H1 (cell line): ENCODE data around the gene RAD51D. TPM values are rescaled to one million over a fixed set of nuclear protein-coding genes. Genes with fewer than 3 reads are reported as not detected.

Source experiments
- CTCF ChIA-PET: fragments of 300-600 bp; sonication (Branson Sonifier 250); formaldehyde crosslinking; loops from one replicate; lab custom pipeline; 2021; ENCODE audit not compliant: partially characterized antibody; lab: Charles Lee
- POLR2A ChIA-PET: fragments of 300-600 bp; sonication (Branson Sonifier 250); formaldehyde crosslinking; loops from one replicate; lab custom pipeline; 2021; ENCODE audit warnings: inconsistent platforms; ENCODE audit not compliant: partially characterized antibody; lab: Charles Lee
- DNase-seq, 2 experiments: peaks; one replicate each; pipeline versions ENCODE4 v3.0.0 to v3.0.0-alpha.2; 2010 to 2022; ENCODE audit warnings: low spot score in 2 of 2, low read depth in 1 of 2, mixed read lengths in 1 of 2
- FAIRE-seq: peaks from 2 replicates; lab custom pipeline; 2011; peaks lifted over from hg19 to GRCh38; lab: Jason Lieb, UNC
- H2AFZ ChIP-seq: 2 replicates; pipeline ENCODE4 v1.8.1; 2012; ENCODE audit warnings: low read length, inconsistent platforms
- H2AK5ac ChIP-seq: 2 replicates; pipeline ENCODE4 v1.6.1; 2013; ENCODE audit warnings: low read depth, low read length
- H2BK120ac ChIP-seq: replicated peaks from 2 replicates; pipeline ENCODE3; 2013; ENCODE audit warnings: low read depth, low read length, inconsistent platforms
- H2BK12ac ChIP-seq: 2 replicates; pipeline ENCODE4 v1.6.1; 2013; ENCODE audit warnings: low read depth, low read length
- H2BK15ac ChIP-seq: 2 replicates; pipeline ENCODE4 v1.6.1; 2013; ENCODE audit warnings: low read length
- H2BK20ac ChIP-seq: 2 replicates; pipeline ENCODE4 v1.6.1; 2013; ENCODE audit warnings: low read length
- H2BK5ac ChIP-seq: 2 replicates; pipeline ENCODE4 v1.6.1; 2013; ENCODE audit warnings: low read depth, low read length
- H3K14ac ChIP-seq: 2 replicates; pipeline ENCODE4 v1.6.1; 2013; ENCODE audit warnings: inconsistent platforms; ENCODE audit not compliant: insufficient read length
- H3K18ac ChIP-seq: 2 replicates; pipeline ENCODE4 v1.6.1; 2013; ENCODE audit warnings: low read length; ENCODE audit errors: extremely low read depth
- H3K23ac ChIP-seq: 2 replicates; pipeline ENCODE4 v1.6.1; 2013; ENCODE audit warnings: inconsistent platforms; ENCODE audit not compliant: insufficient read length
- H3K23me2 ChIP-seq: 2 replicates; pipeline ENCODE4 v1.6.1; 2013; ENCODE audit warnings: low read depth, low read length
- H3K27ac ChIP-seq: 2 replicates; pipeline ENCODE4 v1.6.1; 2011; ENCODE audit warnings: low read depth, low read length, inconsistent platforms
- H3K27me3 ChIP-seq, 4 experiments: replicated peaks in 1 of 4; 1 replicate in 1 of 4; 2 replicates in 3 of 4; pipeline versions ENCODE4 v1.6.1 to v1.8.1; 2011 to 2013; ENCODE audit warnings: low read length in 3 of 4, mild to moderate bottlenecking in 3 of 4, inconsistent platforms in 2 of 4, mixed read lengths in 2 of 4, moderate library complexity in 1 of 4; ENCODE audit not compliant: control insufficient read depth in 3 of 4, insufficient read depth in 3 of 4; ENCODE audit errors: extremely low read depth in 1 of 4
- H3K36me3 ChIP-seq, 4 experiments: 2 replicates each; pipeline versions ENCODE4 v1.6.1 to v1.8.1; 2011 to 2013; ENCODE audit warnings: mild to moderate bottlenecking in 4 of 4, low read length in 3 of 4, moderate library complexity in 2 of 4, control low read depth in 1 of 4, inconsistent platforms in 1 of 4; ENCODE audit not compliant: insufficient read depth in 4 of 4, control insufficient read depth in 2 of 4
- H3K4ac ChIP-seq: replicated peaks from 2 replicates; pipeline ENCODE3; 2013; ENCODE audit warnings: low read length, low read depth, mixed read lengths, inconsistent platforms; ENCODE audit not compliant: insufficient read length
- H3K4me1 ChIP-seq, 4 experiments: replicated peaks in 1 of 4; 1 replicate in 1 of 4; 2 replicates in 3 of 4; pipeline versions ENCODE4 v1.6.1 to v1.8.1; 2011 to 2013; ENCODE audit warnings: low read length in 3 of 4, inconsistent platforms in 2 of 4, mixed read lengths in 1 of 4; ENCODE audit not compliant: insufficient read depth in 4 of 4, control insufficient read depth in 3 of 4
- H3K4me2 ChIP-seq, 2 experiments: 2 replicates each; pipeline versions ENCODE4 v1.6.1 to v1.8.1; 2011 to 2013; ENCODE audit warnings: low read depth in 2 of 2, low read length in 2 of 2, control low read depth in 1 of 2, inconsistent platforms in 1 of 2, mild to moderate bottlenecking in 1 of 2; ENCODE audit not compliant: insufficient read depth in 1 of 2
- H3K4me3 ChIP-seq, 4 experiments: fragments of 200-600, 300-600 bp in 1 of 4; sonication (generic), shearing (Covaris generic), sonication (Bioruptor Twin) in 1 of 4; 2 replicates each; pipeline versions ENCODE4 v1.5.1 to v1.8.1; 2011 to 2016; ENCODE audit warnings: low read length in 4 of 4, low read depth in 3 of 4, control low read depth in 2 of 4, inconsistent platforms in 2 of 4, mild to moderate bottlenecking in 2 of 4, mixed read lengths in 1 of 4, moderate library complexity in 1 of 4; ENCODE audit not compliant: insufficient read depth in 2 of 4; ENCODE audit errors: extremely low read depth in 1 of 4
- H3K56ac ChIP-seq: replicated peaks from 2 replicates; pipeline ENCODE3; 2013; ENCODE audit warnings: low read depth, mild to moderate bottlenecking, mixed read lengths, low read length, inconsistent platforms; ENCODE audit not compliant: insufficient read length
- H3K79me1 ChIP-seq: 2 replicates; pipeline ENCODE4 v1.6.1; 2013; ENCODE audit warnings: low read depth, low read length, control low read depth
- H3K79me2 ChIP-seq, 2 experiments: 2 replicates each; pipeline versions ENCODE4 v1.6.1 to v1.8.1; 2012 to 2013; ENCODE audit warnings: low read length in 2 of 2, mild to moderate bottlenecking in 2 of 2, inconsistent platforms in 1 of 2; ENCODE audit not compliant: insufficient read depth in 2 of 2, control insufficient read depth in 1 of 2
- H3K9ac ChIP-seq, 4 experiments: replicated peaks in 1 of 4; 1 replicate in 1 of 4; 2 replicates in 3 of 4; pipeline versions ENCODE4 v1.6.1 to v1.8.1; 2011 to 2013; ENCODE audit warnings: low read depth in 3 of 4, low read length in 3 of 4, control low read depth in 2 of 4, mild to moderate bottlenecking in 2 of 4, moderate library complexity in 2 of 4, inconsistent platforms in 1 of 4; ENCODE audit errors: extremely low read depth in 1 of 4
- H3K9me3 ChIP-seq, 2 experiments: 2 replicates each; pipeline versions ENCODE4 v1.6.1 to v1.8.1; 2012 to 2013; ENCODE audit warnings: mild to moderate bottlenecking in 2 of 2, moderate library complexity in 2 of 2, control low read depth in 1 of 2, inconsistent platforms in 1 of 2, low read depth in 1 of 2, low read length in 1 of 2, mixed read lengths in 1 of 2; ENCODE audit not compliant: insufficient read depth in 2 of 2
- H4K20me1 ChIP-seq, 2 experiments: replicated peaks in 1 of 2; 2 replicates each; pipeline versions ENCODE3 to v1.8.1; 2011 to 2013; ENCODE audit warnings: inconsistent platforms in 2 of 2, low read length in 2 of 2, mild to moderate bottlenecking in 1 of 2; ENCODE audit not compliant: insufficient read depth in 2 of 2, control insufficient read depth in 1 of 2
- H4K5ac ChIP-seq: 2 replicates; pipeline ENCODE4 v1.6.1; 2013; ENCODE audit warnings: low read length, low read depth, mixed read lengths, inconsistent platforms; ENCODE audit not compliant: insufficient read length
- H4K8ac ChIP-seq: 2 replicates; pipeline ENCODE4 v1.8.0; 2013; ENCODE audit warnings: mild to moderate bottlenecking, moderate library complexity, low read length, inconsistent platforms; ENCODE audit not compliant: insufficient read depth; ENCODE audit errors: extremely low read depth
- H4K91ac ChIP-seq: replicated peaks from 2 replicates; pipeline ENCODE3; 2013; ENCODE audit warnings: low read length, mixed read lengths, inconsistent platforms; ENCODE audit not compliant: insufficient read length
- CTCF ChIP-seq, 3 experiments: IDR thresholded peaks; 1 replicate in 2 of 3; 2 replicates in 1 of 3; pipeline versions ENCODE4 v1.5.1 to v1.6.1; 2011; ENCODE audit warnings: low read length in 3 of 3, mild to moderate bottlenecking in 3 of 3, inconsistent platforms in 2 of 3, low read depth in 1 of 3, moderate library complexity in 1 of 3; ENCODE audit not compliant: insufficient read depth in 1 of 3; ENCODE audit errors: control extremely low read depth in 1 of 3
- HDAC6 ChIP-seq: IDR thresholded peaks from one replicate; pipeline ENCODE4 v1.7.1; 2012; ENCODE audit warnings: low read depth, mild to moderate bottlenecking, inconsistent platforms, low read length, moderate library complexity
- RAD21 ChIP-seq, 2 experiments: IDR thresholded peaks in 1 of 2; conservative IDR thresholded peaks in 1 of 2; 2 replicates each; pipeline ENCODE4 v1.6.1; 2011; ENCODE audit warnings: low read depth in 2 of 2, low read length in 2 of 2, improper control_type of control experiment in 1 of 2, inconsistent platforms in 1 of 2, mild to moderate bottlenecking in 1 of 2, moderate library complexity in 1 of 2
- SIX5 ChIP-seq: IDR thresholded peaks from 2 replicates; pipeline ENCODE4 v1.6.1; 2011; ENCODE audit warnings: mild to moderate bottlenecking, low read depth, low read length
- WGBS, 2 experiments: shearing (Covaris generic) in 1 of 2; methylation state at CpG; one replicate each; pipeline versions ENCODE4 v1.1.6 to v1.1.7; 2013 to 2015; ENCODE audit warnings: low lambda C conversion rate in 2 of 2, mixed read lengths in 2 of 2, inconsistent platforms in 1 of 2, low coverage in 1 of 2, missing lambda C conversion rate in 1 of 2; ENCODE audit not compliant: insufficient replicate concordance in 2 of 2, insufficient coverage in 1 of 2, insufficient read length in 1 of 2; ENCODE audit errors: extremely low coverage in 1 of 2, missing lambda C conversion rate in 1 of 2; 5-methylcytosine and 5-hydroxymethylcytosine counted together
- polyA plus RNA-seq, 7 experiments: library from polyadenylated mRNA; depleted of rRNA in 3 of 7; stranded (reverse) in 5 of 7; unstranded in 2 of 7; fragments of >200 nt in 5 of 7; fragments of 200-250 nt in 2 of 7; gene quantifications; 1 replicate in 5 of 7; 2 replicates in 1 of 7; 4 replicates in 1 of 7; pipeline versions ENCODE4 v1.2.1 to v1.2.3, GENCODE V29; 2011 to 2013; ENCODE audit warnings: missing spikeins in 2 of 7, mixed read lengths in 2 of 7
- total RNA-seq: library from RNA; stranded (reverse); fragmentation: NEBNext Ultra II Directional; extraction: Animal tissue kit (Norgen Biotek cat#: 25700); gene quantifications from 2 replicates; pipeline ENCODE4 v1.2.1, GENCODE V29; 2021

Gene RAD51D
- total and polyA plus RNA-seq, 2 of the 8 experiments (the other 6 are each of a cell fraction or from before 2014, with no cell fraction given) = 10.2 to 12.9 TPM

GRCh38 chr17:35116845-35117244 lies 2.8 kb downstream of the RAD51D start:
- ChIA-PET CTCF (interaction anchor here (0.6 to 4.0 kb wide), 4 partner anchors 11 to 119 kb away, joined by 3 to 43 read pairs (median 4); no protein-coding TSS in a partner anchor), POLR2A (interaction anchor here (0.7 to 5.6 kb wide), 5 partner anchors 12 to 122 kb away, joined by 3 to 46 read pairs (median 3); no protein-coding TSS in a partner anchor)
- Histone ChIP-seq H3K36me3 (no peaks in the 10 kb centered on the region), H4K8ac (no peak overlapping the region), H3K79me2 (peaks cover 0 to 2% of the 10 kb centered on the region in 2 experiments; a peak in 1 of 4 replicates), H3K18ac (no peak overlapping the region), H3K23me2 (peaks cover 9% of the 10 kb centered on the region; the same call in 1 of the 2 replicates), H3K4me2 (no peak overlapping the region), H4K5ac (no peak overlapping the region), H3K14ac (no peak overlapping the region), H2BK5ac (peak overlapping the region; percentile 35; the same call in 1 of the 2 replicates), H3K23ac (no peak overlapping the region), H3K9me3 (no peaks in the 10 kb centered on the region), H2AFZ (no peak overlapping the region), H2BK120ac (no peak overlapping the region), H2AK5ac (no peak overlapping the region), H3K9ac (no peak overlapping the region), H3K4me1 (peaks cover 0 to 4% (median 3%) of the 10 kb centered on the region in 4 experiments; a peak in 4 of 7 replicates), H2BK12ac (no peak overlapping the region), H2BK15ac (peak overlapping the region; percentile 19; the same call in 1 of the 2 replicates), H3K27ac (no peak overlapping the region; the same call in 1 of the 2 replicates), H3K4ac (no peak overlapping the region), H3K4me3 (no peak overlapping the region), H3K79me1 (peaks cover 5% of the 10 kb centered on the region; the same call in 1 of the 2 replicates), H2BK20ac (no peak overlapping the region), H4K20me1 (no peaks in the 10 kb centered on the region), H3K56ac (no peak overlapping the region), H3K27me3 (peaks cover 0 to 8% (median 3%) of the 10 kb centered on the region in 4 experiments; a peak in 3 of 7 replicates), H4K91ac (no peak overlapping the region)
- WGBS, 2 experiments = 87% methylated on average over 12 of the region's 12 CpGs; no CpG with 5 or more reads in 1 of the 2 experiments
- peak in 1 of 2 experiments; percentile 18; a peak in 2 of 4 replicates for TF ChIP-seq RAD21 (IDR thresholded peaks at IDR 0.05 in 1 of 2, conservative IDR thresholded peaks at IDR 0.05 in 1 of 2; ENCODE audit: low read depth in 2 of 2, low read length in 2 of 2)
- TF ChIP-seq CTCF (IDR thresholded peaks at IDR 0.05; ENCODE audit: control extremely low read depth in 1 of 3, insufficient read depth in 1 of 3, low read depth in 1 of 3, low read length in 3 of 3) = peak in 1 of 3 experiments; percentile 33; a peak in 2 of 4 replicates
- no peak for TF ChIP-seq SIX5
- no peak for TF ChIP-seq HDAC6
- no peak for DNase-seq
- no peak for FAIRE-seq
